GM19099 (cell line): Measurements from ENCODE around the gene TFF3.

ENCODE experiments used
- POLR2A ChIP-seq: IDR thresholded peaks from 3 replicates; pipeline ENCODE4 v1.6.1; 2011; ENCODE audit warnings: low read depth; ENCODE audit not compliant: insufficient read length; ENCODE audit errors: extremely low read depth

TFF3 gene

GRCh38 chr21:42317341-42317741, 2.1 kb upstream of the TFF3 start:
- no peak for TF ChIP-seq POLR2A

GRCh38 chr21:42316891-42317290, 1.7 kb upstream of the TFF3 start:
- no peak for TF ChIP-seq POLR2A

GRCh38 chr21:42314616-42315295, 453 bp downstream of the TFF3 start:
- no peak for TF ChIP-seq POLR2A

- no peak for TF ChIP-seq POLR2A
Measured at GRCh38 chr21:42313501-42313969, 1.7 kb downstream of the TFF3 start.

- TF ChIP-seq POLR2A = no peak
Measured at GRCh38 chr21:42312626-42313104, 2.5 kb downstream of the TFF3 start.

GRCh38 chr21:42311816-42312625, 3.2 kb downstream of the TFF3 start:
- TF ChIP-seq POLR2A = no peak

GRCh38 chr21:42311160-42311559, 4.0 kb downstream of the TFF3 start:
- TF ChIP-seq POLR2A = no peak

GRCh38 chr21:42310411-42311001, 4.7 kb downstream of the TFF3 start:
- no peak for TF ChIP-seq POLR2A

- no peak for TF ChIP-seq POLR2A
Measured at GRCh38 chr21:42309753-42310213, 5.4 kb downstream of the TFF3 start.

GRCh38 chr21:42308914-42309752, 6.1 kb downstream of the TFF3 start:
- TF ChIP-seq POLR2A = no peak

GRCh38 chr21:42308161-42308913, 6.9 kb downstream of the TFF3 start:
- no peak for TF ChIP-seq POLR2A

- TF ChIP-seq POLR2A = no peak
Measured at GRCh38 chr21:42307106-42307505, 8.1 kb downstream of the TFF3 start.

GRCh38 chr21:42306366-42307035, 8.7 kb downstream of the TFF3 start:
- no peak for TF ChIP-seq POLR2A

GRCh38 chr21:42305707-42306147, 9.5 kb downstream of the TFF3 start:
- TF ChIP-seq POLR2A = no peak
